K562 (cell line): ENCODE results near the gene SPARC. TPM values are rescaled to one million over a fixed set of nuclear protein-coding genes. Genes with fewer than 3 reads are reported as not detected.
"Not testable (repeated sequence)": the region's sequence is repeated elsewhere in the genome, so short reads cannot be mapped to it uniquely, and the experiment has no call there.

Experiments
- ATAC-seq: fragments of 200-7000 bp; cut with Tn5 transposase; 3 replicates; pipeline ENCODE4 v1.9.1; 2020; ENCODE audit warnings: moderate library complexity
- BruUV-seq: library from RNA; stranded (reverse); fragments of 400-500 nt; replicated peaks from 2 replicates; lab custom pipeline; 2021; lab: Mats Ljungman, UMichigan
- CTCF ChIA-PET: fragments of 300-600 bp; formaldehyde crosslinking; extraction: SDS; loops from one replicate; lab custom pipeline; 2021; ENCODE audit warnings: low intra/inter-chr PET ratio; lab: Yijun Ruan, JAX
- POLR2A ChIA-PET: fragments of 300-600, 350-650 bp; sonication (Branson Sonifier 250); formaldehyde crosslinking; extraction: SDS; loops from one replicate; lab custom pipeline; 2021; ENCODE audit warnings: antibody characterized with exemption, inconsistent platforms; lab: Yijun Ruan, JAX
- DNase-seq, 4 experiments: peaks; one replicate each; pipeline versions ENCODE4 v3.0.0 to v3.0.0-alpha.2; 2011 to 2018; ENCODE audit warnings: low spot score in 3 of 4, mixed read lengths in 3 of 4; ENCODE audit errors: extremely low read depth in 1 of 4
- FAIRE-seq: peaks from 2 replicates; lab custom pipeline; 2011; peaks lifted over from hg19 to GRCh38; lab: Jason Lieb, UNC
- H2AFZ ChIP-seq: 2 replicates; pipeline ENCODE4 v1.6.0; 2011; ENCODE audit warnings: low read depth, low read length, control low read depth, inconsistent platforms
- H3K27ac ChIP-seq: fragments of 200-600 bp; 3 replicates; pipeline ENCODE4 v1.8.0; 2011; ENCODE audit warnings: low read depth, mild to moderate bottlenecking, control low read depth, inconsistent platforms, low read length, moderate library complexity, mixed read lengths; ENCODE audit errors: extremely low read depth
- H3K27me3 ChIP-seq, 2 experiments: fragments of 300-600 bp in 1 of 2; 2 replicates in 1 of 2; 3 replicates in 1 of 2; pipeline versions ENCODE4 v1.6.0 to v1.8.0; 2011; ENCODE audit warnings: inconsistent platforms in 2 of 2, low read length in 2 of 2, mild to moderate bottlenecking in 1 of 2, mixed read lengths in 1 of 2, moderate library complexity in 1 of 2; ENCODE audit not compliant: control insufficient read depth in 2 of 2, insufficient read depth in 2 of 2
- H3K36me3 ChIP-seq: fragments of 300-600 bp; 3 replicates; pipeline ENCODE4 v1.8.0; 2011; ENCODE audit warnings: mild to moderate bottlenecking, low read length, inconsistent platforms; ENCODE audit not compliant: control insufficient read depth, insufficient read depth
- H3K4me1 ChIP-seq, 2 experiments: fragments of 200-600 bp in 1 of 2; replicated peaks in 1 of 2; 2 replicates in 1 of 2; 3 replicates in 1 of 2; pipeline versions ENCODE4 v1.5.1 to v1.8.0; 2011; ENCODE audit warnings: inconsistent platforms in 2 of 2, low read length in 2 of 2, mild to moderate bottlenecking in 1 of 2, mixed read lengths in 1 of 2, moderate library complexity in 1 of 2; ENCODE audit not compliant: control insufficient read depth in 2 of 2, insufficient read depth in 2 of 2
- H3K4me2 ChIP-seq: 2 replicates; pipeline ENCODE4 v1.6.1; 2011; ENCODE audit warnings: low read length, control low read depth, inconsistent platforms, mixed read lengths; ENCODE audit not compliant: insufficient read depth
- H3K4me3 ChIP-seq: fragments of 200-600 bp; sonication (generic), shearing (Covaris generic); 2 replicates; pipeline ENCODE4 v1.5.1; 2016; ENCODE audit warnings: control low read depth, inconsistent platforms
- H3K79me2 ChIP-seq: fragments of 200-600 bp; 3 replicates; pipeline ENCODE4 v1.8.0; 2011; ENCODE audit warnings: low read length, inconsistent platforms; ENCODE audit not compliant: control insufficient read depth, insufficient read depth
- H3K9ac ChIP-seq, 2 experiments: 2 replicates each; pipeline versions ENCODE4 v1.6.0 to v1.6.1; 2011; ENCODE audit warnings: low read depth in 2 of 2, low read length in 2 of 2, control low read depth in 1 of 2, inconsistent platforms in 1 of 2, mild to moderate bottlenecking in 1 of 2, mixed read lengths in 1 of 2; ENCODE audit not compliant: insufficient read depth in 1 of 2
- H3K9me1 ChIP-seq: one replicate; pipeline ENCODE4 v1.6.0; 2011; ENCODE audit warnings: inconsistent platforms, mild to moderate bottlenecking, low read length, moderate library complexity; ENCODE audit not compliant: control insufficient read depth, insufficient read depth
- H3K9me3 ChIP-seq: replicated peaks from 2 replicates; pipeline ENCODE4 v1.5.1; 2011; ENCODE audit warnings: low read depth, low read length, inconsistent platforms; ENCODE audit not compliant: control insufficient read depth, insufficient read depth
- H4K20me1 ChIP-seq: replicated peaks from 2 replicates; pipeline ENCODE4 v1.6.1; 2011; ENCODE audit warnings: low read length, inconsistent platforms, mixed read lengths; ENCODE audit not compliant: control insufficient read depth, insufficient read depth
- CBFA2T2 ChIP-seq: fragments of 450-650 bp; conservative IDR thresholded peaks from 2 replicates; pipeline ENCODE4 v1.6.1; 2017; ENCODE audit warnings: mild to moderate bottlenecking
- CREBBP ChIP-seq: IDR thresholded peaks from one replicate; pipeline ENCODE4 v1.6.1; 2012; ENCODE audit warnings: low read depth, mild to moderate bottlenecking, control low read depth, inconsistent platforms, low read length
- CXXC5 ChIP-seq: fragments of 250-450 bp; sonication (Bioruptor Pico); IDR thresholded peaks from 2 replicates; pipeline ENCODE4 v1.8.0; 2022; ENCODE audit warnings: inconsistent platforms, mild to moderate bottlenecking, moderate library complexity
- JUNB ChIP-seq: fragments of 450-650 bp; formaldehyde crosslinking; conservative IDR thresholded peaks from 2 replicates; pipeline ENCODE4 v1.4.0; 2020; ENCODE audit warnings: mild to moderate bottlenecking
- NONO ChIP-seq, 2 experiments: fragments of 200-400 bp in 1 of 2; fragments of 450-650 bp in 1 of 2; formaldehyde crosslinking in 1 of 2; IDR thresholded peaks; 2 replicates each; pipeline ENCODE4 v1.6.1; 2017; ENCODE audit warnings: low read depth in 2 of 2, mild to moderate bottlenecking in 2 of 2, moderate library complexity in 2 of 2, low read length in 1 of 2
- PPARD ChIP-seq: fragments of 250-450 bp; sonication (Bioruptor Pico); IDR thresholded peaks from 2 replicates; pipeline ENCODE4 v1.8.0; 2022; ENCODE audit warnings: inconsistent platforms, mild to moderate bottlenecking, moderate library complexity
- TCFL5 ChIP-seq: fragments of 250-450 bp; sonication (Bioruptor Pico); conservative IDR thresholded peaks from 2 replicates; pipeline ENCODE4 v1.6.1; 2021; ENCODE audit warnings: mild to moderate bottlenecking, moderate library complexity, matching md5 sums
- XRCC4 ChIP-seq: IDR thresholded peaks from one replicate; pipeline ENCODE4 v1.6.1; 2011; ENCODE audit not compliant: insufficient read depth, insufficient read length; ENCODE audit errors: extremely low read depth
- ZBTB8A ChIP-seq: fragments of 450-650 bp; IDR thresholded peaks from 2 replicates; pipeline ENCODE4 v1.6.1; 2018; ENCODE audit warnings: mild to moderate bottlenecking, moderate library complexity; ENCODE audit not compliant: partially characterized antibody
- ZNF431 ChIP-seq: sonication (generic); formaldehyde crosslinking; IDR thresholded peaks from 2 replicates; pipeline ENCODE4 v1.8.0; 2022; ENCODE audit warnings: mild to moderate bottlenecking, missing genetic modification reagents
- ZNF584 ChIP-seq: fragments of 200-800 bp; sonication (Bioruptor generic); IDR thresholded peaks from 2 replicates; pipeline ENCODE4 v1.6.1; 2016; ENCODE audit warnings: low read depth, mild to moderate bottlenecking, missing genetic modification characterization, missing compliant biosample characterization
- WGBS: fragments of 100-300 bp; shearing (Covaris generic); methylation state at CpG from one replicate; pipeline ENCODE4 v1.1.6; 2016; ENCODE audit warnings: low coverage, mixed read lengths; ENCODE audit not compliant: insufficient coverage; ENCODE audit errors: missing lambda C conversion rate; 5-methylcytosine and 5-hydroxymethylcytosine counted together
- in situ Hi-C: fragments of 300-500 bp; cut with MboI; formaldehyde crosslinking; loops from 4 replicates; pipeline ENCODE4 v1.15.0; 2018; ENCODE audit warnings: inconsistent platforms, mixed read lengths
- intact Hi-C: fragments of 100-400 bp; cut with micrococcal nuclease; formaldehyde crosslinking; loops from 2 replicates; pipeline ENCODE4 v1.14.2; 2022
- polyA plus RNA-seq, 8 experiments: library from polyadenylated mRNA; depleted of rRNA in 4 of 8; stranded (reverse) in 5 of 8; unstranded in 3 of 8; fragments of >200 nt; fragmentation: Nextera tagmentation in 2 of 8; fragmentation: Illumina TruSeq in 1 of 8; extraction: Ambion mirVana in 2 of 8; extraction: Trizol in 1 of 8; gene quantifications; 2 replicates each; pipeline versions ENCODE4 v1.2.1 to v1.2.3, GENCODE V29; 2011 to 2014; ENCODE audit warnings: inconsistent platforms in 1 of 8, missing spikeins in 1 of 8
- total RNA-seq, 7 experiments: library from RNA; depleted of rRNA in 6 of 7; stranded (reverse); fragments of >200 nt in 6 of 7; fragmentation: Illumina TruSeq in 2 of 7; extraction: Trizol in 2 of 7; gene quantifications; 2 replicates each; pipeline versions ENCODE4 v1.2.1 to v1.2.3, GENCODE V29; 2011 to 2021; ENCODE audit warnings: low replicate concordance in 1 of 7
- TF ChIP-seq, protein P1 (sequence below): fragments of 250-450 bp; sonication (Bioruptor Pico); IDR thresholded peaks from 2 replicates; pipeline ENCODE4 v1.9.0; 2021; ENCODE audit warnings: mild to moderate bottlenecking
- TF ChIP-seq, protein P2 (sequence below): sonication (generic); formaldehyde crosslinking; IDR thresholded peaks from 2 replicates; pipeline ENCODE4 v1.8.0; 2022; ENCODE audit warnings: missing genetic modification reagents, mild to moderate bottlenecking, moderate library complexity, borderline replicate concordance
- TF ChIP-seq, protein P3 (sequence below): fragments of 450-650 bp; IDR thresholded peaks from 2 replicates; pipeline ENCODE4 v1.6.1; 2017; ENCODE audit warnings: mild to moderate bottlenecking, moderate library complexity

The SPARC gene
- total and polyA plus RNA-seq, 9 of the 15 experiments (the other 6 are each of a cell fraction or from before 2014, with no cell fraction given): 6.1 to 35.6 (median 12.2) TPM

GRCh38 chr5:151691706-151692105, 5.0 kb upstream of the SPARC start:
- Histone ChIP-seq H3K27ac (no peak overlapping the region), H3K79me2 (no peaks in the 10 kb centered on the region), H2AFZ (no peak overlapping the region), H3K4me1 (peaks cover 0 to 8% of the 10 kb centered on the region in 2 experiments; a peak in 2 of 5 replicates), H4K20me1 (no peaks in the 10 kb centered on the region), H3K27me3 (peaks cover 0 to 23% of the 10 kb centered on the region in 2 experiments; a peak in 4 of 5 replicates), H3K4me2 (no peak overlapping the region), H3K4me3 (no peak overlapping the region), H3K36me3 (no peaks in the 10 kb centered on the region), H3K9ac (no peak overlapping the region), H3K9me1 (no peaks in the 10 kb centered on the region), H3K9me3 (no peaks in the 10 kb centered on the region)
- FAIRE-seq (no peak), ATAC-seq (no peak), DNase-seq (no peak)
- in situ Hi-C loops (no loop called here), intact Hi-C loops (no loop called here)
- 2% methylated on average over 3 of the region's 3 CpGs for WGBS
- BruUV-seq: no TSS peak
- TF ChIP-seq CXXC5: no peak
- no peak for TF ChIP-seq NONO (IDR thresholded peaks at IDR 0.05; ENCODE audit: low read depth in 2 of 2, low read length in 1 of 2)
- TF ChIP-seq XRCC4: no peak
- TF ChIP-seq TCFL5: no peak
- TF ChIP-seq CBFA2T2: no peak
- TF ChIP-seq ZBTB8A: no peak
- TF ChIP-seq JUNB: no peak
- no peak for TF ChIP-seq ZNF431 (CRISPR knock-in tag)
- TF ChIP-seq, protein P1, sequence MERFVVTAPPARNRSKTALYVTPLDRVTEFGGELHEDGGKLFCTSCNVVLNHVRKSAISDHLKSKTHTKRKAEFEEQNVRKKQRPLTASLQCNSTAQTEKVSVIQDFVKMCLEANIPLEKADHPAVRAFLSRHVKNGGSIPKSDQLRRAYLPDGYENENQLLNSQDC (CRISPR knock-in tag): no peak
- no peak for TF ChIP-seq CREBBP
- no peak for TF ChIP-seq ZNF584
- TF ChIP-seq PPARD (CRISPR knock-in tag): no peak
- TF ChIP-seq, protein P2, sequence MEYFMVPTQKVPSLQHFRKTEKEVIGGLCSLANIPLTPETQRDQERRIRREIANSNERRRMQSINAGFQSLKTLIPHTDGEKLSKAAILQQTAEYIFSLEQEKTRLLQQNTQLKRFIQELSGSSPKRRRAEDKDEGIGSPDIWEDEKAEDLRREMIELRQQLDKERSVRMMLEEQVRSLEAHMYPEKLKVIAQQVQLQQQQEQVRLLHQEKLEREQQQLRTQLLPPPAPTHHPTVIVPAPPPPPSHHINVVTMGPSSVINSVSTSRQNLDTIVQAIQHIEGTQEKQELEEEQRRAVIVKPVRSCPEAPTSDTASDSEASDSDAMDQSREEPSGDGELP (CRISPR knock-in tag): no peak
- TF ChIP-seq, protein P3, sequence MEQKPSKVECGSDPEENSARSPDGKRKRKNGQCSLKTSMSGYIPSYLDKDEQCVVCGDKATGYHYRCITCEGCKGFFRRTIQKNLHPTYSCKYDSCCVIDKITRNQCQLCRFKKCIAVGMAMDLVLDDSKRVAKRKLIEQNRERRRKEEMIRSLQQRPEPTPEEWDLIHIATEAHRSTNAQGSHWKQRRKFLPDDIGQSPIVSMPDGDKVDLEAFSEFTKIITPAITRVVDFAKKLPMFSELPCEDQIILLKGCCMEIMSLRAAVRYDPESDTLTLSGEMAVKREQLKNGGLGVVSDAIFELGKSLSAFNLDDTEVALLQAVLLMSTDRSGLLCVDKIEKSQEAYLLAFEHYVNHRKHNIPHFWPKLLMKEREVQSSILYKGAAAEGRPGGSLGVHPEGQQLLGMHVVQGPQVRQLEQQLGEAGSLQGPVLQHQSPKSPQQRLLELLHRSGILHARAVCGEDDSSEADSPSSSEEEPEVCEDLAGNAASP: no peak
- ChIA-PET POLR2A (interaction anchor here (0.7 to 1.1 kb wide), 2 partner anchors 10 to 277 kb away, joined by 3 read pairs; no protein-coding TSS in a partner anchor), CTCF (no interaction called here)

GRCh38 chr5:151689591-151689990, 2.9 kb upstream of the SPARC start:
- H2AFZ ChIP-seq, H3K9ac ChIP-seq, intact Hi-C loops, H3K9me1 ChIP-seq, DNase-seq, H3K9me3 ChIP-seq, POLR2A ChIA-PET, BruUV-seq, H4K20me1 ChIP-seq, FAIRE-seq, in situ Hi-C loops, H3K79me2 ChIP-seq, CTCF ChIA-PET, H3K36me3 ChIP-seq, H3K4me3 ChIP-seq, H3K27ac ChIP-seq, H3K4me2 ChIP-seq, ATAC-seq: not testable (repeated sequence)
- H3K27me3 ChIP-seq: peaks cover 3 to 33% of the 10 kb centered on the region in 2 experiments; a peak in 3 of 5 replicates
- H3K4me1 ChIP-seq: peaks cover 6 to 16% of the 10 kb centered on the region in 2 experiments; a peak in 4 of 5 replicates
- 7% methylated on average over 8 of the region's 8 CpGs for WGBS
